Skin epidermis (tissue), 12 donors: ENCODE data around the gene SERP1.

Source experiments
- H3K27ac ChIP-seq, 21 experiments: fragments of 200-600 bp; sonication (generic) in 11 of 21; one replicate each; pipeline ENCODE4 v1.5.0; 2020; ENCODE audit warnings: mild to moderate bottlenecking in 3 of 21, inconsistent platforms in 2 of 21, moderate library complexity in 2 of 21
- H3K4me3 ChIP-seq, 7 experiments: fragments of 200-600 bp; sonication (generic) in 2 of 7; one replicate each; pipeline ENCODE4 v1.5.0; 2020; ENCODE audit warnings: inconsistent platforms in 2 of 7, mild to moderate bottlenecking in 2 of 7, moderate library complexity in 1 of 7

Gene SERP1

GRCh38 chr3:150546226-150547044, at the start of gene SERP1, which contains the start of gene EIF2A:
Gene SERP1, minus strand, starts transcription at chr3:150546496. Its CDS starts 361 bp downstream, at chr3:150546135.
Gene EIF2A, plus strand, starts transcription at chr3:150546787. Its CDS starts 16 bp downstream, at chr3:150546803.
- H3K27ac ChIP-seq = peak within 1 kb of the TSS; percentile 85 to 100 (median 99)
- peak within 1 kb of the TSS; percentile 58 to 97 (median 73) for H3K4me3 ChIP-seq

- Histone ChIP-seq H3K27ac (no peak overlapping the region), H3K4me3 (no peak overlapping the region)
Observed at GRCh38 chr3:150594150-150594549, 47.9 kb upstream of the SERP1 start.

DNA sequence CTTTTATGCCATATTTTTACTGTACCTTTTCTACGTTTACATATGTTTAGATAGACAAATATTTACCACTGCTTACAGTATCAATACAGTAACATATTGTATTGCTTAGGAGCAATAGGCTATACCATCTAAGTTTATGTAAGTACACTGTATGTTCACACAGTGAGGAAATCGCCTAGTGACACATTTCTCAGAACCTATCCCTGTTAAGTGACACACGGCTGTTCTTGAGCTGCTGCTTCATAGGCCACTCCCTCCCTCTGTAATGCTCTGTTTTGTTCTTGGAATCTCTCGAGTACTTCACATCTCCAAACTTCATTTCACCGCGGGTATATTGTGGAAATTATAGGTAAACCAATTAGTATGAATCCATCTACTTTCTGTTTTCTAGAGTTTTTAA, 43.5 kb upstream of the SERP1 start:
- H3K27ac ChIP-seq = no peak overlapping the region

DNA sequence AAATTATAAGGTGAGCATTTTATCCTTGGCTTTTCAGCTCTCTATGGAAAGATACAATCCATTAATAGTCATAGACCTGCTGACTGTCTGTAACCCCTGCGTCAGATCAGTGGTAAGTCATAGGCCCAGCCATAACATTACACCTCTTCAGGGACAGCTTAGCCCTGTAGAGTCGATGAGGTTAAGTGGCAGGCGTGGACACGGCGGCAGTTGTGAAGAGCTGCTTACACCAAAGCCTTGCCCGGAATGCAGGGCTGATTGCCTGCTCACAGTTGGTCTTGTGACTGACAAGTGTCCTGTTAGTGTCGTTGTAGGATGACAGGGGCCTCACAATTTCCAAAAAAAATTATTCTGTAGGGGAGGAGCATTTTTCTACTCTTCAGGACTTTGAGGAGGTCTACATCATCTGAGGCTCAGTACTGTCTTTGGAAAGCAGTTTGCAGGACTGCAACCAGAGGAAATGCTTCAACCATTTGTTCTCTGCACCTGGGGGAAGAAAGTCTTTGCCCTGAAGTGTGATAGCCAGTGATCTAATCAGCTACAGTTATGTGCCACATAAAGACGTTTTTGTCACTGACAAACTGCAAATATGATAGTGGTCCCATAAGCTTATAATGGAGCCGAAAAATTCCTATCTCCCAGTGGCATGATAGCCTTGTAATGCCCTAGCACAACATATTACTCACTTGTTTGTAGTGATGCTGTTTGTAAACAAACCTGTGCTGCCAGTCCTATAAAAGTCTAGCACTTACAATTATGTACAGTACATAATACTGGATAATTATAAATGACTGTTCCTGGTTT, 41.9 kb upstream of the SERP1 start:
- no peak overlapping the region for H3K27ac ChIP-seq

More for the DNA sequence above, 43.5 kb upstream of the SERP1 start:
- H3K4me3 ChIP-seq = no peak overlapping the region

DNA sequence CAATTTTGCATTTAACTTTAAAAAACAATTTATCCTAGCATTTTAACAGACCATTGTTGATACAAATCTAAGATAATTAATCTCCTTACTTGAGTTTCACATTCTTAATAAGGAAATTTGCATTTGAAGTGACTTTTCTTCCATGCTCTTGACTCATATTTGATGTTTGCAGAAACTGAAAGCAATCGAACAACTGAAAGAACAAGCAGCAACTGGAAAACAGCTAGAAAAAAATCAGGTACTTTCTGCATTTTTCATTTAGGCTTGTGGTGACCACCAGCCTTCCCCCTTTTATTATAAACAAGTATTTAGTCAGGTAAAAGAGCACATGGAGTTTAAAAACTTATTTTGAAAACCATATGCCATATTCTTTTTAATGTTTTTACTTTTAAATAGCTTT, 36.7 kb upstream of the SERP1 start:
- Histone ChIP-seq H3K27ac (no peak overlapping the region), H3K4me3 (no peak overlapping the region)

More for the DNA sequence above, 41.9 kb upstream of the SERP1 start:
- H3K4me3 ChIP-seq = no peak overlapping the region

DNA sequence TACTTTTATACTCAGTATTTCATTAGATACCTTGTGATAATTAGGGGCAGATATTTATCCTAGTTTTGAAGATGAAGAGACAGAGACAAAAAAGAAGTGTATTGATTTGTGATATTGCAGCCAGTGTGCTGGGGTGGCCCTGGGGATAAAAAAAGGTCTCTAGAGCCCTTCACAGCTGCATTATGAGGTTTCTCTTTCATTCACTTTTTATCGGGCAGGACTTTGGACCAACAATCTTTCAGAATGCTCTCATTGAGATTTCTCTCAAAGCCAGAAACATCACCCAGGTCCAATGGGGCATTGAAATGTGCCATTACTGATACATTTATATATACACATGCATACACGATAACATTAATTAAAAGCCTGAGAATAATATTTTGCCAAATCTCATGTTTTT, 36.3 kb upstream of the SERP1 start:
- Histone ChIP-seq H3K4me3 (no peak overlapping the region), H3K27ac (no peak overlapping the region)

DNA sequence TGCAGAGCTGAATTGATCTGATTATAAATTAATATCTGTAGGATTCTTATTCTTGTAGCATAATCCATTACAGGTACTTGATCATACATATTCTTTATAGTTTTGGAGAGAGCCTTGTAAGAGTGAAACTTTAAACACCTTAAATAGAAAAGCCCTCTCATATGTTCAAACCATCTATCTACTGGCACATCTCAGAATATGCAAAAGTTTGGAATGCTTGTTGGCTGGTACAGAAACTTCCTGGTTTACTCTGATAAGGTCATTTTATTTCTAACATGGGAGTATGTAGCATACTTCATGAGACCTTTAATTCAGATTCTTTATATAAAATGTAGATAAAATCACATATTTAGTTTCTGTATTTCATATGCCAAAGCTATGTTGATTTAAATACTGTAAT, 34.9 kb upstream of the SERP1 start:
- no peak overlapping the region for H3K27ac ChIP-seq
- H3K4me3 ChIP-seq = no peak overlapping the region

GRCh38 chr3:150577855-150578254, 31.6 kb upstream of the SERP1 start:
- H3K4me3 ChIP-seq = no peak overlapping the region
- no peak overlapping the region for H3K27ac ChIP-seq

- Histone ChIP-seq H3K4me3 (no peak overlapping the region), H3K27ac (no peak overlapping the region)
Observed at GRCh38 chr3:150567328-150567727, 21.0 kb upstream of the SERP1 start.

DNA sequence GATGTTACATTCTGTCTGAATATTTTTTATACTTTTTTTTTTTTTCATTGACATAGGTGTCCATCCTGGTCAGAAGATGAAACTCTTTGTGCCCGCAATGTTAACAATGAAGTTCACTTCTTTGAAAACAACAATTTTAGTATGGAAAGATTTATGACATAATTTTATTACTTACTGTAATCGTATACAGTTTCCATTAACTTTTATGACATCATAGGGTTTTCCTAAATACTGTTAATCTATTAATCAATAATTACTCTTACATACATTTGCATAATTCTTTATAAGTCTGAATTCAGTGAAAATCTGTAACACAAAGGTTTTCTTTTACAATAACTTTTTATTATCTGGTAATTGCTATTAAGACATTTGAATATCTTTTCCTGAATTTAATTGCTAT, 17.9 kb upstream of the SERP1 start:
- no peak overlapping the region for H3K4me3 ChIP-seq

GRCh38 chr3:150557725-150558124, 11.4 kb upstream of the SERP1 start:
- Histone ChIP-seq H3K4me3 (no peak overlapping the region), H3K27ac (no peak overlapping the region)

More for the DNA sequence above, 17.9 kb upstream of the SERP1 start:
- no peak overlapping the region for H3K27ac ChIP-seq

DNA sequence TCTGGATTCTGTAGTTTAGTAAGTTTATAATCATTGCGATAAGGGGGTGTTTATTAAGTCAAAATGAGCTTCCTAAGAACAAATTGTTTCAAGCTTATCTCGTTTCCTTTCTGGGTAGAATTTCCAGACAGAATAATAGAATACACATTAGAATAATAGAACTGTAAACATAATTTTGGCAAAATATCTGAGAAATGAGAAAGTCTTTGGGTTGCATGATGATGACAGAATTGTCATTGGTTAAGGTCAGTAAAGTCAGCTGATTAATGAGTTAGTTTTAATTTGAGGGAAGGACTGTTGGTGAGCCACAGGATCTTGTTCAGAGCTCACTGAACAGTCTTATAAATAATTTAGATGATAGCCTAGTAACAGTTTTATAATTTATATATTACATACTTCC, 10.5 kb upstream of the SERP1 start:
- Histone ChIP-seq H3K4me3 (no peak overlapping the region), H3K27ac (no peak overlapping the region)

GRCh38 chr3:150555859-150556436, 9.7 kb upstream of the SERP1 start:
- no peak overlapping the region for H3K27ac ChIP-seq
- H3K4me3 ChIP-seq = no peak overlapping the region

DNA sequence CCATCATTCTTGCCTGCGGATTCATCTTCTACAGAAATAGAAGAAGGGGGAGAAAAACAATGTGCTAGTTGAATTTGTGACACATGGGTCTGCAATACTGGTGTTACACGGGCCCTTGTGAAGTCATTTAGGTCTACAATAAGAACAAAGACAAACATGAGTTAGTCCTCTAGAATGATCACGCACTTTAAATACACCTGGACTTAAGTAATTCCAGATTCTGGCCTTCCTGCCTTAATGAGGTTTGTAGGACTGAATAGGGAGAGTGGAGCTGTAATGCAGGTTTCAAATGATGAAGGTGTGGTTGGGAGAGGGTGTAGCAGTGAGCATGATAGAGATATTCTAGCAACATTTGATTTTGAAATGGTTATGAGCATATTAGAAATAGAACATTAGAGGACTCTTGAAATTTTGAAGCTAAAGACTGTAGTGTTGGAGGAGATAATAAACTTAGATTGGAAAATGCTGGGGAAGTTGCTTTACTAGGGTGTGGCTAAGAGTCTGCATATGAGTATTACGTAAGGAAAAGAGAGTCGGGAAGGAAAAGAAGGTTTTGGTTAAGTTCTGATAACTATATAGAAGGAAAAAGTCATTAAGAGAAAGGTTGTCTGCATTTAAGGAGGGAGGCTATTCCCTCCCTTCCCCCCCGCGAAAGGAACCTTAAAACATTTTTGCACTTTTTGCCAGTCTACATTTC, 897 bp upstream of the SERP1 start:
- Histone ChIP-seq H3K4me3 (peak overlapping the region; percentile 58 to 97 (median 73)), H3K27ac (peak overlapping the region; percentile 24 to 100 (median 97))

- H3K4me3 ChIP-seq = peak overlapping the region; percentile 58 to 97 (median 73)
- H3K27ac ChIP-seq = peak overlapping the region; percentile 85 to 100 (median 99)
Observed at GRCh38 chr3:150545419-150546225, 674 bp downstream of the SERP1 start.

- peak overlapping the region; percentile 58 to 97 (median 73) for H3K4me3 ChIP-seq
- peak overlapping the region in 8 of 21 experiments; percentile 63 to 100 (median 99) for H3K27ac ChIP-seq
Observed at GRCh38 chr3:150544726-150545125, 1.6 kb downstream of the SERP1 start.

- Histone ChIP-seq H3K4me3 (no peak overlapping the region), H3K27ac (peak overlapping the region in 1 of 21 experiments; percentile 100)
Observed at GRCh38 chr3:150544041-150544440, 2.3 kb downstream of the SERP1 start.

- no peak overlapping the region for H3K4me3 ChIP-seq
- H3K27ac ChIP-seq = no peak overlapping the region
Observed at GRCh38 chr3:150543531-150543930, 2.8 kb downstream of the SERP1 start.

- Histone ChIP-seq H3K4me3 (no peak overlapping the region), H3K27ac (no peak overlapping the region)
Observed at GRCh38 chr3:150543128-150543527, 3.2 kb downstream of the SERP1 start.
